ENCODE data around the gene EMC8.

EMC8 gene

DNA sequence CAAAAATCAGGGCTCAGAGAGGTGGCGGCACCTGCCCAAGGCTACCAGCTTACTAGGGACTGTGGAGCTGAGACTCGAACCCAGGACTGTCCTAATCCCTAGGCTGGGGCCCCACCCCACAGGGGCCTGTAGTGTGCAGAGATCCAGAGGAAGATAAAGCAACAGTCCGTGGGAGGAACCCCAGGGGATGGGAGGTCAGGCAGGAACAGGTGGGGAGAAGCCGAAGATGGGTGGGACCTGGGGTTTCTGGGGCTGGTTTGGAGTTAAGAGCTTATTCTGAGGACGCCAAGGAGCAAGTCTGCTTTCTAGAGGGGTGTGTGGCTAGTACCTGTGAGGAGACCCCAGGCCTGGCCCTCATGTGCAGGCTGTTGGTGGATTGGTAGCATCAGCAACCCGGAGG lies 63.4 kb downstream of the EMC8 start:
- CTCF ChIA-PET: interaction anchor here (0.7 to 1.7 kb wide), 3 partner anchors 19 to 120 kb away, joined by 3 to 5 read pairs (median 4); no protein-coding TSS in a partner anchor
- Mint-ChIP-seq H3K27me3 (peaks cover 12% of the 10 kb centered on the region), H3K4me1 (peaks cover 32% of the 10 kb centered on the region), H3K9me3 (no peaks in the 10 kb centered on the region), H3K4me3 (peak overlapping the region; percentile 33), H3K27ac (peak overlapping the region; percentile 83), H3K36me3 (no peaks in the 10 kb centered on the region)
- no peak for DNase-seq

DNA sequence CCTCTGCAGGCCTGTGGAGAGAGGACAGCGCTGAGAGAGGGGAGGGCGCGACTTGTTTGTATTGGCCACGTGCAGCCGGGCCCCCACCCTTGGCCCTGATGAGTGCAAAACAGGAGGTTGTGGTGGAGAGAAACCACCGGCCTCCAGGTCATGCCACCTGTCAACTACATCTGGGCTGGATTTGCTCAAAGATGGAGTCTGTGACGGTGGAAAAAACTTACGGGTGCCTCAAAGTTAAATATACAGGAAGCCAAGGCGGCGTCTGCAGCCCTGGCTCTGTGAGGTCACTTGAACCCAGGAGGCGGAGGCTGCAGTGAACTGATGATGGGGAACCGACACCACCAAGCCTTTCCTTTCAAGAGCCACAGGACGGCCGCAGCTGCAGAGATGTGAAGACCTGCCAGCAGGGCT lies 64.1 kb downstream of the EMC8 start:
- DNase-seq: peak; percentile 85
- Mint-ChIP-seq H3K27ac (peak overlapping the region; percentile 83), H3K36me3 (no peaks in the 10 kb centered on the region), H3K9me3 (no peaks in the 10 kb centered on the region), H3K27me3 (peaks cover 11% of the 10 kb centered on the region), H3K4me1 (peaks cover 32% of the 10 kb centered on the region), H3K4me3 (peak overlapping the region; percentile 33)
- CTCF ChIA-PET: no interaction called here

GRCh38 chr16:85734311-85735017 lies 64.9 kb downstream of the EMC8 start:
- Mint-ChIP-seq H3K27me3 (peaks cover 8% of the 10 kb centered on the region), H3K4me3 (peak overlapping the region; percentile 33), H3K4me1 (peaks cover 32% of the 10 kb centered on the region), H3K27ac (peak overlapping the region; percentile 83), H3K9me3 (no peaks in the 10 kb centered on the region), H3K36me3 (no peaks in the 10 kb centered on the region)
- no peak for DNase-seq
- CTCF ChIA-PET: no interaction called here

DNA sequence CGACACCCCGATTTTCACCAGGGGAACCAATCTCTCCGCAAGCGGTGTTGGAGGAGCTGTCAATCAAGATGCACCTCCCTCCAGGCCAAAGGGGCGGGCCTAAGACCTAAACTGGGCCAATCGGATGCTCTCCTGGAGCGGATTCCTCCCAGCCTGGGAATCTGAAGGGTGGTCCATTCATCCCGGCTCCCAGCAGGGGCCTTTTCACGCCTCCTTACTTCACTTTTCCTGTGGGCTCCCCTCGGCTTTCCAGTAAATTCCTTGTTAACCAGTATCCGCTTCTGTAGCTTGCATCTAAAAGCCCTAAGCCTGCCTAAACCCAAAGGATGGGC lies 65.5 kb downstream of the EMC8 start:
- no peak overlapping the region for H3K4me3 Mint-ChIP-seq
- no peak for DNase-seq
- H3K27ac Mint-ChIP-seq: no peak overlapping the region
- peaks cover 8% of the 10 kb centered on the region for H3K27me3 Mint-ChIP-seq
- H3K36me3 Mint-ChIP-seq: no peaks in the 10 kb centered on the region
- CTCF ChIA-PET: no interaction called here
- no peaks in the 10 kb centered on the region for H3K9me3 Mint-ChIP-seq
- H3K4me1 Mint-ChIP-seq: peaks cover 32% of the 10 kb centered on the region

DNA sequence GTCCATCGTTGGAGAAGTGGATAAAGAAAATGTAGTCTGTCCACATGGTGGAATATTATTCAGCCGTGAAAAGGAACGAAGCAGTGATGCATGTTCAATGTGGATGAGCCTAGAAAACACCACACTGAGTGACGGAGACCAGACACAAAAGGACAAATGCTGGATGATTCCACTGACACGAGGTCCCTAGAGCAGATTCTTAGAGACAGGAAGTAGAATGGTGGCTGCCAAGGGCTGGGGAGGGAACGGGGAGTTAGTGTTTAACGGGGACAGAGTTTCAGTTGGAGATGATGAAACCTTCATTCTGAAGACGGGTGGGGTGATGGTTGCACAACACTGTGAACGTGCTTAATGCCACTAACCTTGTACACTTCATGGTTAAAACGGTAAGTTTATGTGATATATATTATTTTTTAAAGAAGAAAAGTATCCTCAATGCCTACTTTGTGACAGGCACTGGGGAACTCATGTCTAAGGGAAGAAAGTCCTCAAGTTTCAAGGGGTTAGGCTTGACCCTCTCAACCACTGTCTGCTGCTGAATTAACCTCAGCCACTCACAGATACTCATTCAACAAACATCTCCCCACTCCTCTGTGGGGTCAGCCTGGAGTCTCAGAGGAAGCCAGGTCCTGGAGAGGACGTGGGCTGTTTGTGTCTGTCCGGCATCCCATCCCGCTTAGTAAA lies 66.0 kb downstream of the EMC8 start:
- Mint-ChIP-seq H3K36me3 (no peaks in the 10 kb centered on the region), H3K4me1 (peaks cover 32% of the 10 kb centered on the region), H3K27me3 (peaks cover 8% of the 10 kb centered on the region), H3K27ac (no peak overlapping the region), H3K4me3 (no peak overlapping the region), H3K9me3 (no peaks in the 10 kb centered on the region)
- CTCF ChIA-PET: no interaction called here
- no peak for DNase-seq

GRCh38 chr16:85731179-85731578 lies 68.2 kb downstream of the EMC8 start:
- Mint-ChIP-seq H3K36me3 (no peaks in the 10 kb centered on the region), H3K27ac (no peak overlapping the region), H3K4me3 (no peak overlapping the region), H3K9me3 (no peaks in the 10 kb centered on the region), H3K27me3 (peaks cover 5% of the 10 kb centered on the region), H3K4me1 (peaks cover 29% of the 10 kb centered on the region)
- DNase-seq: no peak
- CTCF ChIA-PET: no interaction called here

GRCh38 chr16:85730186-85730465 lies 69.2 kb downstream of the EMC8 start:
- CTCF ChIA-PET: interaction anchor here (1.3 kb wide), 1 partner anchor 13 kb away, joined by 3 read pairs; no protein-coding TSS in a partner anchor
- no peak for DNase-seq
- no peak overlapping the region for H3K27ac Mint-ChIP-seq
- H3K9me3 Mint-ChIP-seq: no peaks in the 10 kb centered on the region
- peaks cover 18% of the 10 kb centered on the region for H3K4me1 Mint-ChIP-seq
- no peak overlapping the region for H3K4me3 Mint-ChIP-seq
- no peaks in the 10 kb centered on the region for H3K27me3 Mint-ChIP-seq
- H3K36me3 Mint-ChIP-seq: no peaks in the 10 kb centered on the region

DNA sequence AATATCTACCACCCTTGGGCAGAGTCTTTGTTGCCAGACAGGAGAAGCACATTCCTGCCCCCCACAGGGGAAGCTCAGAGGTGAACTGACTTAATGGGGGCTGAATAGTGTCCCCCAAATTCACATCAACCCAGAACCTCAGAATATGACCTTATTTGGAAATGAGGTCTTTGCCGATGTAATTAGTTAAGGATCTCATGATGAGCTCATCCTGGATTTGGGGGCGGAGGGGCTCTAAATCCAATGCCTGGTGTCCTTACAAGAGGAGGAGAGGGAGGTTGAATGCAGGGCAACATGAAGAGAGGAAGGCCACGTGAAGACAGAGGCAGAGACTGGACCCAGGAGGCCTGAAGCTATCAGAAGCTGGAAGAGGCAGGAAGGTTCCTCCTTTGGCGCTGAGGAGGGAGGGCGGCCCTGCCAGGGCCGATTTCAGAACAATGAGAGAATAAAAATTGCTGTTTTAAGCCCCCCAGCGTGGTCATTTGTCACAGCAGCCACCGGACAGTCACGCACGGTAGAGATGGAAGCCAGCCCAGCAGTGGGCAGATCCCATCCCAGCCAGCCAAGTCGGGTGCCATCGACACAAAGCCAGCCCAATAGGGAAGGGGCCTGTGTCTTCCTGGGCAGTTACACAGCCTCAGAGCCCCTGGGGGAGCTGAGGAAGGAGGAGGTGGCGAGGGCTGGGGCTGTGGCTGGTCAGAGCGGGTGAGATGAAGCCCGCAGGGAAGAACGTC lies 69.7 kb downstream of the EMC8 start:
- H3K27ac Mint-ChIP-seq: no peak overlapping the region
- H3K27me3 Mint-ChIP-seq: no peaks in the 10 kb centered on the region
- peaks cover 13% of the 10 kb centered on the region for H3K4me1 Mint-ChIP-seq
- no peaks in the 10 kb centered on the region for H3K9me3 Mint-ChIP-seq
- DNase-seq: no peak
- no peaks in the 10 kb centered on the region for H3K36me3 Mint-ChIP-seq
- H3K4me3 Mint-ChIP-seq: no peak overlapping the region
- CTCF ChIA-PET: interaction anchor here (1.3 kb wide), 1 partner anchor 12 kb away, joined by 3 read pairs; no protein-coding TSS in a partner anchor

GRCh38 chr16:85728879-85729278 lies 70.5 kb downstream of the EMC8 start:
- H3K27ac Mint-ChIP-seq: no peak overlapping the region
- H3K36me3 Mint-ChIP-seq: no peaks in the 10 kb centered on the region
- CTCF ChIA-PET: interaction anchor here (1.3 kb wide), 1 partner anchor 11 kb away, joined by 3 read pairs; no protein-coding TSS in a partner anchor
- H3K27me3 Mint-ChIP-seq: no peaks in the 10 kb centered on the region
- peaks cover 11% of the 10 kb centered on the region for H3K4me1 Mint-ChIP-seq
- no peak overlapping the region for H3K4me3 Mint-ChIP-seq
- no peak for DNase-seq
- H3K9me3 Mint-ChIP-seq: no peaks in the 10 kb centered on the region
